NK-92 (cell line): ENCODE results near the gene DPP6.
"Not testable (repeated sequence)": the region's sequence is repeated elsewhere in the genome, so short reads cannot be mapped to it uniquely, and the experiment has no call there.

Experiments
- DNase-seq: peaks from one replicate; lab custom pipeline; 2025; ENCODE audit not compliant: unreplicated experiment; lab: John Stamatoyannopoulos, UW

DPP6 gene

DNA sequence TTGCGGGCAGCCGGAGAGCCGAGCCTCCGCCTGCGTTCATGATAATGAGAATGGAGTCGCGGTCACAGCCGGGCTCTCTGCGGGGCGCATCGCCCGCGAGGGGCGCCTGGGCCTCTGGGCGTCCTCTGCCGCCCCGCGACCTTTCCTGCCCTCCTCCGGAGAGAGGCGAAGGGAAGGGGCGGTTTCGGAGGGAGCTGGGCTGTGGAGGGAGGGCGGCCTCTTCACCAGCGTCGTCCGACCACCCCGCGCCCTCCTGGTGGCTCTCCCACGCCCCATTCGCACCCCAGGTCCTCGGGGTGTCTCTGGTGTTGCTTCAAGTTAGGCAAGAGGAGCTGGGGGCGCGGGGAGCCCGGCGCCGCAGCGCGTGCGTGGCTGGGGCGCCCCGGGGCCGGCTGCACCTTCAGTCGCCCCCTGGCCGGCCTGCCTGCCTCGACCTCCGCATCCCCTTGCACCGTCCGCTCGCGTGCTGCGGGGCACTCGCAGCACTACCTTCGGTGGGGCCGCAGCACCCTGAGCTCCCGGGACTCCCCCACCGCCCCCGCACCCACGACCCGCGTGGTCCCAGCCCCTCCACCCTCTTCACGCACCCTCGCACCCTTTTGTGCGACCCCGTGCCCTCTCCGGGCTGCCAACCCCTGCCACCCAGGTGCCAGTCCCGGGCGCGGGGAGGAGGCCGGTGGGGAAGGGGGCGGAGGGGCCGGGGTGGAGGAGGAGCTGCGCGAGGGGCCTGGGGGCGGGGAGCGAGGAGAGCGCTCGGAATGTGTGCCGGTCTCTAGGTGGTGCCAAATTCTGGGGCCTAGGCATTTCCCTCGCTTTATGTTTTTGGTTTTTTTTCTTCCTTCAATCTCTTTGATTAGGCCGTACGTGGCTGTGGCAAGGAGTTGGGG lies at the start of gene DPP6:
DPP6 (plus strand) TSS at position 756 of the 887 bp plus-strand sequence.
- not testable (repeated sequence) for DNase-seq

GRCh38 chr7:154009423-154009911 lies 42.7 kb upstream of the DPP6 start:
- DNase-seq = not testable (repeated sequence)

DNA sequence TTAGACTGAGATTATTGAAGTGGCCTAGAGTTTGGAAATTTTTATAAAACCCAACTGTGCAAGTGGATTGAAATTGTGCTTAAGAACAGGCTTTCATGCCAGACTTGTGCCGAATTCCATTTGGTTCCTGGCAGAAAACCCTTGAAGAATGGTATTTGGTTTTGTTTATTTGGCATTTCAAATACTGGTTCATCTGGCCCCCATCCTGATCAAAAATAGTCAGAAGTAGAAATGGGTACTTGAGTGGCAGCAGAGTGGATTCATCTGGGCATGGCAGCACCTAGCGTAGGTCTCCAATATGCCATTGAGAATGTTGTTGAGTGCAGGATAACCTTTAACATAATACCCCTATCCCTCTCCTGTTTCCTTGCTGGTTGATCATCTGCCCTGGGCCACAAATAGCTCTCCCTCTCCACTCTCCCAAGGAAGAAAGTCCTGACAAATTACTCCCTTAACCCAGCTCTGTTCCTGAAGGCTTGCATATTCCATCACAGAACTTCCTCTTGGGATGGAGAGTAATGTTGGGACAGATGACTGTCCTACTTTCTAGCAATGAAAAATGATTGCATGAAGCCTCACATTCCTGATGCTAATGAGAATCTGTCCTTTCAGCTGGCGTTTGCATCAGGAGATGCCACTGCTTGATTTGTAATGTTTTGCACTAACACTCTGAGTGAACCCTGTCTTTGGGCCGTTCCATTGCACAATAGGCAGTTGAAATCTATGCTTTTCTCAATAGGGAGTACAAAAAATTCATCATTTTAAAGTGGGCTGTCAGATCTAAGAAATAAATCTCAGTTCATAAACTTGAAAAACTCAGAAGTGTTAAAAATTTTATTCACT lies 41.3 kb upstream of the DPP6 start:
- DNase-seq = not testable (repeated sequence)

DNA sequence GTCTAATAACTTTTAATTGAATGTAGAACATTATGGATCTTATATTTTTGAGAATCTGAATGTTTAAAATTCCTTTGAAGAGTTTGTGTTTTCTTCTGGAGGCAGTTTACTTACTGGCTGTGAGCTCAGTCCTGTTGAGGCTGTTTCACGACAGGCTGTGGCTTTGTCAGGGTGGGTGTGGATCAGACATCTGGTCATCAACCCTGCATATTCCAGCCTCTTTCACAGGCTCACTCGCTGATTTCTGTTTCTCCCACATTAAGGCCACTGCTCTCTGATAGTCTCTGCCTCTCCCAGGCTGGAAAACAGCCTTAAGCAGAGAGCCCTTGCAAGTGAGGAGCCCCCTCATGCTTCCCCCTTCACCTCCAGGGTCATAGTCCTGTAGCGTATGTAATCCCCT lies 39.4 kb upstream of the DPP6 start:
- DNase-seq = not testable (repeated sequence)

DNA sequence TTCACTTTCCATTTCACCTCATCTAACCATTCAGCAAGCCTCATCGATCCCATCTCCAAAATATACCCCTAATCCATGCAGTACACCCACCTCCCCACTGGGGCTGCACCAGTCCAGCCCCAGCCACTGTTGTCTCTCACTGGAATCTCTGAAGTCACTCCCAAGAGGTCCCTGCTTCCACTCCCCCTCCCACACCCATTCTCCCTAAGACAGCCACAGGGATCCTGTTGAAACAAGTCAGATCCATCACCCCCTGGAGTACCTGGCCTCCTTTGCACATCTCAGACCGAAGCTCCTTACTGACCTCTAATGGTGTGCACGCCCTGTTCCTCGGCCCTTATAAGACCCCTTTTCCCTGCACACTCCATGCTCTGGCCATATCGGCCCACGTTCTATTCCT lies 36.6 kb upstream of the DPP6 start:
- DNase-seq = not testable (repeated sequence)

DNA sequence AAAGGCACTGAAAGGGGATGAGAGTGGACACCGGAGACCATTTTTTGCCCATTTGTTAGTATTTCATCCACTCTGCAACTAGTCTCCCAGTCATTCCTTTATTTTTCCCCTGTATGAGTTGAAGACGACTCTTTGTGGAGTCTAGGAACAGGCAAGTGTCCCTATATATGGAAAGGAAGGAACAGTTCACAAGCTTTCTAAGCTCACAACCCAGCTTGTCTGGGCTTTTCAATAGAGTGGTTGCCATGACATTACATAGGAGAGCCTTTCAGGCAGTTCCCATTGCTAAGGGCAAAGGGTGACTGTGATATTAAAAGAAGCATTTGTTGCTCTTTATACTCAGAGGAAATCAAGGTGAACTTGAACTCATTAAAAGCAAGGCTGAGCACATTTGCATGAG lies 33.8 kb upstream of the DPP6 start:
- not testable (repeated sequence) for DNase-seq

DNA sequence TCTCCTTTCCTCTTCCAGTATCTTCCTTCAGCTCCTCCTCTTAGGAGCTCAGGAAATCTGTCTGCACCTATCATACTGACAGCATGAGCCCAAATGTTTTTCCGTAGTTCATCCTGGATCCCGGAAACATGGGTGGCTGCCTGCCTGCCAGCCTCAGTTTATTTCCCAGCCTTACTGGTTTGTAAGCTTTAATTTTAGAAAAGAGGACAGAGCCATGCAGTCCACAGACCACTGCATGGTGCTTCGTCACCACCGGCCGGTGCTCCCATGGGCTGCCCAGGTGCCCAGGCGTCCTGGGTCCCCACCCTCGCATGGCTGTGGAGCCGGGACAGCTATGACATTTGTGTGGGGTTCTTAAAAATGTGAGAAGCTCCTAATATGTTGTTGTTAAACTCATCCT lies 24.4 kb upstream of the DPP6 start:
- DNase-seq = not testable (repeated sequence)

DNA sequence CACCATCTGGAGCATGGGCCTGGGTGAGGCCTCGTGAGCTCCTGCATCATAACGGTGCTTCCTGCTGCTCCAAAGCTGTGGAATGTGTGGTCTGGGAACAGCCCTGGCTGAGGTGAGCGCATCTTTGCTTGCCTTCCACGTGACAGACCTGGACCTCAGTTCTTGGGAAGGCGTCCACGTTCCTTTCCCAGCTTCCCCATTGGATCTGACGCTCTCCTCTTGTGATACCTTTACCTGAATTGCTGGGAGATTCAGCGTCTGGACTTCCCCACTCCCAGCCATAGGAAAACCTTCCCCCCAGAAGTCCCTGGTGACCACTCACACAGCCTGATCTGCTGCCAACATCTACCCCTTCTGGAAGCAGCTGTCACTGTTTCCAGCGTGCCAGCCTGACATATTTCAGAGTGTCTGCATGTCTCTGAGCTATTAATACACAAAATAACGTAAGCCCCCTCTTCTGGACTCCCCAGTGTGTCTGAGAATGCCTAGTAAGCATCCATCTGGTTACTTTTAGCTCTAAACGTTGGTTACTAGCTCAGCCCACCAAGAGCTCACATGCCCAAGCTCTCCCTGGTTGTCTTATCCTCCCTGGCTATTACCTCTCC lies 21.6 kb upstream of the DPP6 start:
- DNase-seq = not testable (repeated sequence)

DNA sequence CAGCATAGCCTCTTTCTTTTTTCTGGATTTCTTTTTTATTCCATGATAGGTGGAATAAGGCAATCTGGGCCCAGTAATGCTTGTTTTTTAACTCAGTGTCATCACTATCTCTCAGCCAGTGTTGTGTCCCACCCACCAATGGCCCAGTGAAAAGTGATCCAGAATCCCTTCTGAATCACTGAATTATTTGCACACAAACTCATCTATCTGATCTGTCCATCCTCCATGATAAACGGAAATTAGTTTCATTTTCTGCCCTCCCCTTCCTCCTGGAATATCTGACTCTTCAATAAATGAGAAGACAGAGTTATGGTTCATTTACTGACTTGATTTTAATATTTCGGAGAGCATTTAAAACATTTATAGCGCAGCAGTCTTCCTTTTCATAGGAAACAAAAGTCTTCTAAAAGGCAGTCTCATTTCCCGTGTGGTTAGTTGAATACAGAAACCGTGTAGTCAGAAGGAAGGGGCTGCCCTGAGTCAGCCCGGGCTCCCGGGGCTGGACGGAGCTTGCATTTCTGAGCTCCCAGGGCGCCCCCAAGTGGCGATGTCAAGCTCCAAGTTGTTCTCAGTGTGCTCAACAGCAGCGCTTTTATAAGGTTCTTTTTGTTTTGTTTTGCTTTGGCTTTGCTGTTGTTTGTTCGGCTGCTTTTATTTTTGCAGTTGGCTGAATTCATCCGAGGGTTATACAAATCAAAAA lies 12.6 kb upstream of the DPP6 start:
- DNase-seq = not testable (repeated sequence)

DNA sequence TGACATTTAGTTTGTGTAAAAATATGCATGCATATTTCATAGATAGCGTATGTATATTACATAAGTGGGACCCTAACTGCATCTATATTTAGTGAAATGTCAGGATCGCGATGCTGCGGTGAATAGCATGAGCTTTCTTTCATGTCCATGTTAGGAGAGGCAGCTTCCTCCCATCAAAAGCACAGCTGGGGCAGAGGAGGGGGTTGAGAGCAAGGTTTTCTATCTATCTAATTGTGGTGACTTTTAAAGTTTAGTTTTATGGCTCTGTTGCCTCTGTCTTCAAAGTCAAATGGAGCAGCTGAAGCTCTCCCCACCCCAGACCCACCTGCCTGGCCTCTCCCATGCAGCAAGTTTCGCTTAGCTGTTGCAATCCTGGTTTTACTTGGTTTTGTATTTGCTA lies 1.8 kb upstream of the DPP6 start:
- not testable (repeated sequence) for DNase-seq

DNA sequence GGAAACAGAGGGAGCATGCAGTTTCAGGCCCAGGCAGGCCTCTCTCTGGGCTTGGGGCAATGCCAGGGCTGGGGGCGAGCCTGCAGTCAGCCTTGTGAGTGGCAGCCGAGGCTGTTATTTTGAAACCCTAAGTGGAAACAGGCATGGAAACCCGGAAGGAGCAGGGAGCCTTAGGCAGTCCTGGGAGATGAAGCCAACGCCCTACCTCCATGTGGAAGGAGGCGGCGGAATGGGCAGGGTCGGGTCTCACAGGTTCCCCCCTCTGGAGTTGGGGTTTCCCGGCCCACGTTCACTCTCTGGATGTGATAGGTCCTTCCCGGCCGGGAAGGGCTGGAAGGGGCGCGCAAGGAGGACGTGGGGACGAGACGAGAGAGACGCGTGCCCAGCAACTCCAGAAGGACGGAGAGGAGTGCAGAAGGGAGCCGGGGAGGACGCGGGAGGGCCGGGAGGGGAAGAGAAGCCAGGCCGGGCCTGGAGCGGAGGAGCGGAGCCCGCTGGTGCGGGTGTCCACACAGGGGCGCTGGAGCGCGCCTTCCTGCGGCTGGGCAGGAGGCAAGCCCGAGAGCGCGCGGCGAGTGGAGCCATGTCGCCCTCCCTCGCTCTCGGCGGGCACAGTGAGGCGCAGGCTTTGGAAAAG lies 1.1 kb upstream of the DPP6 start:
- not testable (repeated sequence) for DNase-seq

- not testable (repeated sequence) for DNase-seq
These were observed 493 bp downstream of the DPP6 start for GRCh38 chr7:154052530-154053252.

DNA sequence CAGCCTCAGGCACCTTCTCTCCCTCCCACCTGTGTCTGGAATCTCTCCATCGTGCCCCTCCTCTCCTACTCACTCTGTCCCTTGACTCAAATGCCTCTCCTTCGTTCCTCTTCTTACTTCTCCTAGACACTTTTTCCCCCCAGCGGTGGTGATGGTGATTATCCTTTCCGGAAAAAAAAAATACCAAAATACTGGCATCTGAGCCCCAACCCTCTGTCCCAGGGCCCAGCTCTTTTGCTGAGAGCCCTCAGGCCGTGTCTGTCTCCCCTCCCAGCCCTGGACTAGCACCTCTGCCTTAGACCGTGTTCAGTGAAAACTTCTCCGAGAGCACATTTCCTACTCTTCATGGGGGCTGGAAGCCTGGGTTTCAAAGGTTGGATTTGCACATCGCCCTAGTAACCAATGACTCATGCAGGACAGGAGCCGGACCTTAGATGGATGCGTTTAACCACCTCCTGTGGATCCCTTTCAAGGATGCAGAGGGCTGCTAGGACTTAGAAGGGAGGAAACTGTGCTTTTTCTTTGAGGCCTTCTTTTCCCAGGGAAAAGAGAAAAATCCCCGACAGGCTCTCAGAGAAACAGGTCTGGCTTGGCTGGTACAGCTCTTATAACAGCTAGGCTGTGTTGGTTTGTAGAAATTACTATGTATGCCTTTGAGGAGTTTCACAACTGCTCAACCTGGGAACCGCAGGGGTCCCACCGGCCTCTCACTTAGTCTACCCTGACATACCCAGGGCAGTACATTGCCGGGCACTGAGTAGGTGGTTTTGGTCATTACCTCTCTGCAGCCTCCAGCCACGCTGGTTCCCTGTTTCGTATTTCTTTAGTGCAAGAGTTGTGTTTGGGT lies 1.5 kb downstream of the DPP6 start:
- not testable (repeated sequence) for DNase-seq

GRCh38 chr7:154054664-154055063 lies 2.5 kb downstream of the DPP6 start:
- DNase-seq = not testable (repeated sequence)

DNA sequence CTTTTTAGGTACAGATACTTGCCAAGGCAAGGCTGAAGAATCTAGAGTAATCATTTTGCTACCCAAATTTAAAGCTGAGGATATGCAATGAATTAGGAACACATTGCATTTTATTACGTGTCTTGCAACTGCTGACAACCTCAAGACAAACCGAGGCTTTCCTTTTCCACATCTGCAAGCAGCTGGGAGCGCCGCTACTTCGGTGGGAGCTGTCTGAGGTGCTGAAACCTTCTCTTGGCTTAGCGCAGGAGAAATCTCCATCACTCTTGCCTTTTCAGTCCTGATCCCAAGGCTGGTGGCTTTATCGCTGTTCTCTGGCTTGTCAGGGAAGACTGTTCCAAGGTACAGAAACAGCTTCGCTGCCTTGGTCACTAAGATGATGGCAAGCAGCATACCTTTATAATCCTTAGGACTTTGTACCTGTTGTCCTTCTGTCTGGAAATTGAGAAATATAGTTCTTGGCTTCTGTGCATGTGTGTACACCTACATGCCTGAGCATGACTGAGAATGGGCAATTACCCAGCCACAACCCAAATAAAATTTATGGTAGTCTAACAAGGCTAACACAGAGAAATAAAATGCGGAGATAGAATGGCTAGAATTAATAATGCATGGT lies 3.4 kb downstream of the DPP6 start:
- DNase-seq = not testable (repeated sequence)

DNA sequence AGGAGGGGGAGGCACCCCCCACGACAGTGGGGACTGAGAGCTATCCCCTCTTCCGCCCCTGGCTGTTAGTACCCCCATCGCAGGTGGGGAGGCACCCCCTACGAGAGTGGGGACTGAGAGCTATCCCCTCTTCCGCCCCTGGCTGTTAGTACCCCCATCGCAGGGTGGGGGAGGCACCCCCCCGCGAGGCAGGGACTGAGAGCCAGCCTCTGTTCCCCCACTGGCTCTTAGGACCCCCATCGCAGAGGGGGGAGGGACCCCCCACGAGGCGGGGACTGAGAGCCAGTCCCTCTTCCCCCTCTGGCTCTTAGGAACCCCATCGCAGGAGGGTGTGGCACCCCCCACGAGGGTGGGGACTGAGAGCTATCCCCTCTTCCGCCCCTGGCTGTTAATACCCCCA lies 6.6 kb downstream of the DPP6 start:
- not testable (repeated sequence) for DNase-seq

- not testable (repeated sequence) for DNase-seq
These were observed 8.4 kb downstream of the DPP6 start for GRCh38 chr7:154060551-154060950.

- DNase-seq = not testable (repeated sequence)
These were observed 19.6 kb downstream of the DPP6 start for GRCh38 chr7:154071833-154072232.
